Measurements from ENCODE around the gene CNTN2.

DNA sequence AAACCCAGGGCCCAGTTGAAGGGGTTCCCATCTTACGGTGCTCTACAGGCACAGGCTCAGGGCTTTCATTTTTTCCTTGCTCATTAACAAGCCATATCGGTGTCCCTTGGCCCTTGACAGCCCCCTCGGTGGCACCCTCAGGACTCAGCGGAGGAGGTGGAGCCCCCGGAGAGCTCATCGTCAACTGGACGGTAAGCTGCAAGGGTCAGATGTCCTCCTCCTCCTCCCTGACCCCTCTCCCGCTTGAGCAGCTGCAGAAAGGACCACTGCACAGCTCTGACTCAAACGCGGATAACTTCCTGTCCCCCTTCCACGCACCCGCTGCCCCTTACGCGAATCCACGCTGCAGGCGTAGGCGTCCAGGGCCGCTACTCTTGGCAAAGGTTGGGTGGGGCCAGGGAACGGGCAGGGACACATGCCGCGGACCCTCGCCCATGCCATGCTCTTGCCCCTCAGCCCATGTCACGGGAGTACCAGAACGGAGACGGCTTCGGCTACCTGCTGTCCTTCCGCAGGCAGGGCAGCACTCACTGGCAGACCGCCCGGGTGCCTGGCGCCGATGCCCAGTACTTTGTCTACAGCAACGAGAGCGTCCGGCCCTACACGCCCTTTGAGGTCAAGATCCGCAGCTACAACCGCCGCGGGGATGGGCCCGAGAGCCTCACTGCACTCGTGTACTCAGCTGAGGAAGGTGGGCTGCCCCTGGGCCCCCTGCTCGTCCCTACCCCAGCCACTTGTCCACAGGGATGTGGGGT is 26.5 kb downstream of the CNTN2 start:
- TF ChIP-seq, protein P1, sequence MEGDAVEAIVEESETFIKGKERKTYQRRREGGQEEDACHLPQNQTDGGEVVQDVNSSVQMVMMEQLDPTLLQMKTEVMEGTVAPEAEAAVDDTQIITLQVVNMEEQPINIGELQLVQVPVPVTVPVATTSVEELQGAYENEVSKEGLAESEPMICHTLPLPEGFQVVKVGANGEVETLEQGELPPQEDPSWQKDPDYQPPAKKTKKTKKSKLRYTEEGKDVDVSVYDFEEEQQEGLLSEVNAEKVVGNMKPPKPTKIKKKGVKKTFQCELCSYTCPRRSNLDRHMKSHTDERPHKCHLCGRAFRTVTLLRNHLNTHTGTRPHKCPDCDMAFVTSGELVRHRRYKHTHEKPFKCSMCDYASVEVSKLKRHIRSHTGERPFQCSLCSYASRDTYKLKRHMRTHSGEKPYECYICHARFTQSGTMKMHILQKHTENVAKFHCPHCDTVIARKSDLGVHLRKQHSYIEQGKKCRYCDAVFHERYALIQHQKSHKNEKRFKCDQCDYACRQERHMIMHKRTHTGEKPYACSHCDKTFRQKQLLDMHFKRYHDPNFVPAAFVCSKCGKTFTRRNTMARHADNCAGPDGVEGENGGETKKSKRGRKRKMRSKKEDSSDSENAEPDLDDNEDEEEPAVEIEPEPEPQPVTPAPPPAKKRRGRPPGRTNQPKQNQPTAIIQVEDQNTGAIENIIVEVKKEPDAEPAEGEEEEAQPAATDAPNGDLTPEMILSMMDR (conservative IDR thresholded peaks at IDR 0.05), result no peak
- TF ChIP-seq EZH2 (IDR thresholded peaks at IDR 0.05; ENCODE audit: low read depth), result no peak

Measured in PC-9 (cell line).